ENCODE measurements around the gene WDR53.
"Not testable (repeated sequence)": the region's sequence is repeated elsewhere in the genome, so short reads cannot be mapped to it uniquely, and the experiment has no call there.

The WDR53 gene

DNA sequence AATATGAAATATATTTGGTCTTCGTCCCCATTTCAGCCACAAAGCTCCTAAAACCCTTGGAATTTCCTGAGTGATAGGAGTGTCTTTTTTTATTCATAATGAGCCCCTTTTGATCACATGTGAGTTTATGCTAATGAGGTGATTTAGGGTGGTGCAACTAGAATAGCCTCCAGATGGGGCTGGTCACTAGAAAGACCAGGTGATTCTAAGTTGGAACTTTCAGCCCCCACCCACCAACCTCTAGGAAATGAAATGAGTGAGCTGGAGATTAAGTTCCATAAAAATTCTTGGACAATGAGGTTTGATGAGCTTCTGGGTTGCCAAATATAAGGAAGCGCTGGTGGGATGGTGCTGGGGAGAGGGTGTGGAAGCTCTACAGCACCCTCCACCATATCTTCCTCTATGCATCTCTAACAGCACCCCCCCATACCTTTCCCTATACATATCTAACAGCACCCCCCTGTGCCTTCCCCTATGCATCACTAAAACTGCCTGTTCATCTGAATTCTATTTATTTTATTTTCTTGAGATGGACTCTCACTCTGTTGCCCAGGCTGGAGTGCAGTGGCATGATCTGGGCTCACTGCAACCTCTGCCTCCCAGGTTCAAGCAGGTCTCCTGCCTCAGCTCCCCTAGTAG lies 51.1 kb downstream of the WDR53 start:
- DNase-seq (ENCODE audit: low read depth), result no peak

GRCh38 chr3:196514913-196515621 lies 53.3 kb downstream of the WDR53 start, which contains the start of gene SMCO1:
Gene SMCO1, minus strand, starts transcription at chr3:196515346. Its CDS starts 137 bp downstream, at chr3:196515209.
- no peak for DNase-seq (ENCODE audit: low read depth)

DNA sequence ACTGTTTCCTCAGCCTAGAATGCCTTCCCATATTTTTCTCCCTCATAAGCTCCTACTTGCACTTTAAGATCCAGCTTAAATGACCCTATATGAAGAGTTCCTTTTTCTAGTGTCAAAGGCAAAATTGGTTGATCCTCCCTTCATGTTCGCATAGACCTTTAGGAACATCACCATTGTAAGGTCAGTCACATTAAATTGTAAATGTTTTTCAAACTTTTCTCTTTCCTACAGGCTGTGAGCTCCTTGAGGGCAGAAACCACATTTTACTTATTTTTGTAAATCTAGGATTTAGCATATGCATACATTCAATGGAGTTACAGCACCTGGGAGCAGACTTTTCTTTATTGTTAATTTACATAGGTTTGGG lies 54.0 kb downstream of the WDR53 start:
- DNase-seq (ENCODE audit: low read depth), result no peak

- DNase-seq (ENCODE audit: low read depth), result peak; percentile 74
Measured at GRCh38 chr3:196513697-196514349, 54.5 kb downstream of the WDR53 start.

DNA sequence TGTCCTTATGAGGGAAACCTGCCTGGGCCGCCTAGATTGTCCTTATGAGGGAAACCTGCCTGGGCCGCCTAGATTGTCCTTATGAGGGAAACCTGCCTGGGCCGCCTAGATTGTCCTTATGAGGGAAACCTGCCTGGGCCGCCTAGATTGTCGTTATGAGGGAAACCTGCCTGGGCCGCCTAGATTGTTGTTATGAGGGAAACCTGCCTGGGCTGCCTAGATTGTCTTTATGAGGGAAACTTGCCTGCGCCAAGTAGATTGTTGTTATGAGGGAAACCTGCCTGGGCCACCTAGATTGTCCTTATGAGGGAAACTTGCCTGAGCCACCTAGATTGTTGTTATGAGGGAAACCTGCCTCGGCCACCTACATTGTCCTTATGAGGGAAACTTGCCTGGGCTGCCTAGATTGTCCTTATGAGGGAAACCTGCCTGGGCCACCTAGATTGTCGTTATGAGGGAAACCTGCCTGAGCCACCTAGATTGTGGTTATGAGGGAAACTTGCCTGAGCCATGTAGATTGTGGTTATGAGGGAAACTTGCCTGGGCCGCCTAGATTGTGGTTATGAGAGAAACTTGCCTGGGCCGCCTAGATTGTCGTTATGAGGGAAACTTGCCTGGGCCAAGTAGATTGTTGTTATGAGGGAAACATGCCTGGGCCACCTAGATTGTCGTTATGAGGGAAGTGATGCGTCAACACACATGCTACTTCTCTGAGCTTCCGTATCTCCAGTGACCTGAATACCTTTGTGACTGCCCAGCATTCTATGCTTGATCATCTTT lies 56.5 kb downstream of the WDR53 start:
- not testable (repeated sequence) for DNase-seq (ENCODE audit: low read depth)

- not testable (repeated sequence) for DNase-seq (ENCODE audit: low read depth)
Measured at GRCh38 chr3:196511108-196511507, 57.2 kb downstream of the WDR53 start.

DNA sequence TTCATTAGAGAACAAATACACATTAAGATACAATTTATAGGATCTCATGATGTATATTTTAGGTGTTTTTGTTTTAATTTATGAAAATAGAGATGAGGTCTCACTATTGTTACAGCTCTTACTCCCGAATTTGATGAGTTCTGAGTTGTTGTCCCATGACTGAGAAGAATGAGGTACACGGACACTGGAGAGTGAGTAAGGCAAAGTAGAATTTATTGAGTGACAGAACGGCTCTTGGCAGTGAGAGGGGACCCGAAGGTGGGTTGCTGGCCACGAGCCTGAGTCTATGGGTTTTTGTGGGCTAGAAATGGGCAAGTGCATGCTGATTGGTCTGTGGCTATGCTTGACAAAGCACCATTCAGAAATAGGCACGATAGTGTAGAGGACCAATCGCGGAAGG lies 61.7 kb downstream of the WDR53 start:
- DNase-seq (ENCODE audit: low read depth), result no peak

GRCh38 chr3:196504556-196504955 lies 63.8 kb downstream of the WDR53 start:
- DNase-seq (ENCODE audit: low read depth), result no peak
